WTC11 (cell line): ENCODE measurements around the gene TTLL5.

Source experiments
- AFF4 ChIP-seq: sonication (generic); formaldehyde crosslinking; IDR thresholded peaks from 2 replicates; pipeline ENCODE4 v1.8.1; 2023; ENCODE audit warnings: mild to moderate bottlenecking, missing genetic modification reagents, borderline replicate concordance
- CREB1 ChIP-seq: sonication (generic); formaldehyde crosslinking; IDR thresholded peaks from 2 replicates; pipeline ENCODE4 v1.8.0; 2023; ENCODE audit warnings: mild to moderate bottlenecking, missing genetic modification reagents
- CTCF ChIP-seq: fragments of 200-600 bp; IDR thresholded peaks from 2 replicates; pipeline ENCODE4 v1.8.0; 2022; ENCODE audit warnings: antibody characterized with exemption
- E2F4 ChIP-seq: sonication (generic); formaldehyde crosslinking; IDR thresholded peaks from 2 replicates; pipeline ENCODE4 v1.8.1; 2022; ENCODE audit warnings: low read depth, mild to moderate bottlenecking, moderate library complexity, missing genetic modification reagents, borderline replicate concordance
- GABPB1 ChIP-seq: sonication (generic); formaldehyde crosslinking; IDR thresholded peaks from 2 replicates; pipeline ENCODE4 v1.8.1; 2023; ENCODE audit warnings: mild to moderate bottlenecking, missing genetic modification reagents
- IRF2 ChIP-seq: sonication (generic); formaldehyde crosslinking; IDR thresholded peaks from 2 replicates; pipeline ENCODE4 v1.8.0; 2022; ENCODE audit warnings: low read depth, missing genetic modification reagents, borderline replicate concordance
- MAX ChIP-seq: sonication (generic); formaldehyde crosslinking; IDR thresholded peaks from 2 replicates; pipeline ENCODE4 v1.8.0; 2022; ENCODE audit warnings: mild to moderate bottlenecking, missing genetic modification reagents
- NR1H2 ChIP-seq: sonication (generic); formaldehyde crosslinking; IDR thresholded peaks from 2 replicates; pipeline ENCODE4 v1.9.0; 2021; ENCODE audit warnings: mild to moderate bottlenecking, moderate library complexity, missing genetic modification reagents
- NR2C2 ChIP-seq: sonication (generic); formaldehyde crosslinking; IDR thresholded peaks from 2 replicates; pipeline ENCODE4 v1.8.0; 2022; ENCODE audit warnings: mild to moderate bottlenecking, missing genetic modification reagents
- PREB ChIP-seq: sonication (generic); formaldehyde crosslinking; IDR thresholded peaks from 2 replicates; pipeline ENCODE4 v1.8.1; 2022; ENCODE audit warnings: mild to moderate bottlenecking, missing genetic modification reagents, moderate library complexity, borderline replicate concordance
- SP1 ChIP-seq: sonication (generic); formaldehyde crosslinking; conservative IDR thresholded peaks from 2 replicates; pipeline ENCODE4 v1.8.1; 2022; ENCODE audit warnings: missing genetic modification reagents

- TF ChIP-seq MAX (CRISPR knock-in tag): no peak
- TF ChIP-seq NR1H2 (CRISPR knock-in tag): no peak
- TF ChIP-seq CTCF: peak; percentile 36; the same call in 1 of the 2 replicates
- TF ChIP-seq PREB (CRISPR knock-in tag): no peak
- TF ChIP-seq E2F4 (CRISPR knock-in tag): no peak
- TF ChIP-seq IRF2: no peak
- no peak for TF ChIP-seq SP1 (CRISPR knock-in tag)
- TF ChIP-seq GABPB1 (CRISPR knock-in tag): no peak
- no peak for TF ChIP-seq NR2C2 (CRISPR knock-in tag)
- TF ChIP-seq CREB1: no peak
- no peak for TF ChIP-seq AFF4 (CRISPR knock-in tag)
Observed at GRCh38 chr14:75711105-75711795, 50.2 kb downstream of the TTLL5 start.
